GM19395 (cell line): Measurements from ENCODE around the gene PNN.
A peak's percentile ranks its signal among the peaks of the same experiment; 100 is the strongest.
"Not testable (repeated sequence)": the region's sequence is repeated elsewhere in the genome, so short reads cannot be mapped to it uniquely, and the experiment has no call there.

Experiments
- ATAC-seq: cut with Tn5 transposase; IDR thresholded peaks from one replicate; pipeline ENCODE4 v1.9.1; 2021; ENCODE audit warnings: mild to moderate bottlenecking, moderate library complexity; ENCODE audit not compliant: unreplicated experiment

Gene PNN

DNA sequence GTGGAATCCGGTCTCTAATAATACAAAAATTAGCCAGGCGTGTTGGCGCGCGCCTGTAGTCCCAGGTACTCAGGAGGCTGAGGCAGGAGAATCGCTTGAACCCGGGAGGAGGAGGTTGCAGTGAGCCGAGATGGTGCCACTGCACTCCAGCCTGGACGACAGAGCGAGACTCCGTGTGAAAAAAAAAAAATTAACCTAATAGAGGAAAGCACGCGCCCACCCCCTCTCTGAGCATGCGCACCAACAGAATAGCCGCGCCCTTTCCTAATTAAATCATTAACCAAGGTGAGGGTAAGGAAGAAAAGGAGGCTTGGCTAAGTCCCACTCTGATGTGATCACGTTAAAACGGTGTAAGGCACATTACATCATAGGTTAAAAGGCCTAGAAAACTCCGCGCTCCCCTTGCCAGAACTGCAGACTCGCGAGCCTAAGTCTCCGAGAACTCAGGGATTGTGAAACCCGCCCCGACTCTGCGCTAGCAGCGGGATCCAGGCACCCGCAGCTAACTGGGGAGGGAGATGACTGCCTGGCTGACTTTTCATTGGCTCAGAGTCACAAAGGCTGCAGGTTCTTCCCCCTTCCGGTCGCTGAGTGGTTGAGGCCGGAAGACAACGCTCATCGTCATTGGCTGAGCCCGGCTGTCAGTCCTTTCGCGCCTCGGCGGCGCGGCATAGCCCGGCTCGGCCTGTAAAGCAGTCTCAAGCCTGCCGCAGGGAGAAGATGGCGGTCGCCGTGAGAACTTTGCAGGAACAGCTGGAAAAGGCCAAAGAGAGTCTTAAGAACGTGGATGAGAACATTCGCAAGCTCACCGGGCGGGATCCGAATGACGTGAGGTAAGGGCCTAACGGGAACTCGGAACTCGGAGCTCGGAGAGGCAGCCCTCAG is at the start of gene PNN:
Gene PNN (plus strand): TSS at position 695 of the 885 bp plus-strand sequence. CDS start 26 bp downstream, at position 721.
- ATAC-seq, result peak; percentile 91

DNA sequence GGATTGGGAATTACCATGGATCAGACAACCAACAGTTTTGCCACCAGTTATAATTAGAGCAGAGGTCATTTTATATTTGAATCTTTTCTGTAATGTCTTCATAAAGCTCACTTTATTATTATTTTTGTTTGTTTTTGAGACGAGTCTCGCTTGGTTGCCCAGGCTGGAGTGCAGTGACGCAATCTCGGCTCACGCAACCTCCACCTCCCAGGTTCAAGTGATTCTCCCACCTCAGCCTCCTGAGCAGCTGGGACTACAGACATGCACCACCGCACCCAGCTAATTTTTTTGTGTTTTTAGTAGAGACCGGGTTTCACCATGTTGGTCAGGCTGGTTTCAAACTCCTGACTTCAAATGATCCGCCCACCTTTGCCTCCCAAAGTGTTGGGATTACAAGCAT is 37.2 kb upstream of the PNN start:
- not testable (repeated sequence) for ATAC-seq

DNA sequence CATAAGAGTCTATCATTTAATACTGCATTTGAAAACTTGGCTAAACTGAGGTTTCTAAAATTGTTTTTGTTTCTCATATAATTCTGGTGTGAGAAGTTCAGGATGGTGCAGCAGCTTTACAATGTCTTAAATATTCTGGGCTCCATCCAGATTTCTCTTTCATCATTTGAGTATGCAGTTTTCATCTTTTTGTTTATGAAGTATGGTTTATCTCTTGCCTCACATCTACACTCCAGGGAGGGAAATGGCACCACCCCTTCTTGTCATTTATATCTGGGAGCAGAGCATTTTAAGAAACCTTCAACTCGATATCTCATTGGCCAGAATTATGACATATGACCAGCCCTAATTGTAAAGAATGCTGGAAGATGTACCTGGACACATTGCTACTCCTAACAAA is 36.6 kb upstream of the PNN start:
- ATAC-seq, result no peak

DNA sequence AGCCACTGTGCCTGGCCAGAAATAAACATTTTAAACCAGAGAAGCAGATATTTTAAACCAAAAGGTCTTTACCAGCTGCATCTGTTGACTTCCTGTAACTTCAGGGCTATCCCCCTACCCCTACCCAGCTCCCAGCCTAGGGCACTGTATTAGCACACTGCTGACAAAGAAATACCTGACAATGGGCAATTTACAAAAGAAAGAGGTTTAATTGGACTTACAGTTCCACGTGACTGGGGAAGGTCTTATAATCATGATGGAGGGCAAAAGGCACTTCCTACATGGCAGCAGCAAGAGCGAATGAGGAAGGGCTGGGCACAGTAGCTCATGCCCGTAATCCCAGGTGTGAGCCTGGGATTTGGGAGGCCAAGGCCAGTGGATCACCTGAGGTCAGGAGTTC is 34.9 kb upstream of the PNN start:
- ATAC-seq, result no peak

DNA sequence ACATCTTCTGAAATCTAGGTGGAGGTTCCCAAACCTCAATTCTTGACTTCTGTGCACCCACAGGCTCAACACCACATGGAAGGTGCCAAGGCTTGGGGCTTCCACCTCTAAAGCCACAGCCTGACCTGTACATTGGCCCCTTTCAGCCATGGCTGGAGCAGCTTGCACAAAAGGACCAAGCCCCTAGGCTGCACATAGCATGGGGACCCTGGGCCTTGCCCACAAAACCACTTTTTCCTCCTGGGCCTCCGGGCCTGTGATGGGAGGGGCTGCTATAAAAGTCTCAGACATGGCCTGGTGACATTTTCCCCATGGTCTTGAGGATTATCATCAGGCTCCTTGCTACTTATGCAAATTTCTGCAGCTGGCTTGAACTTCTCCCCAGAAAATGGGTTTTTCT is 33.4 kb upstream of the PNN start:
- not testable (repeated sequence) for ATAC-seq

DNA sequence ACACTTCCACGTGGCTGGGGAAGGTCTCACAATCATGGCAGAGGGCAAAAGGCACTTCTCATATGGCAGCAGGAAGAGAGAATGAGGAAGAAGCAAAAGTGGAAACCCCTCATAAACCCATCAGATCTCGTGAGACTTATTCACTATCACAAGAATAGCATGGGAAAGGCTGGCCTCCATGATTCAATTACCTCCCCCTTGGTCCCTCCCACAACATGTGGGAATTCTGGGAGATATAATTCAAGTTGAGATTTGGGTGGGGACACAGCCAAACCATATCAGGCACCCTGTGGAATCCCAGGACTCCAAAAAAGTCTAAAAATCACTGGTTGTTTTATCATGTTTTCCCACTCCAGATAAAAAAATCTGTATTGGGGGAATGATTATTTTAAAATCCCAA is 31.8 kb upstream of the PNN start:
- not testable (repeated sequence) for ATAC-seq

DNA sequence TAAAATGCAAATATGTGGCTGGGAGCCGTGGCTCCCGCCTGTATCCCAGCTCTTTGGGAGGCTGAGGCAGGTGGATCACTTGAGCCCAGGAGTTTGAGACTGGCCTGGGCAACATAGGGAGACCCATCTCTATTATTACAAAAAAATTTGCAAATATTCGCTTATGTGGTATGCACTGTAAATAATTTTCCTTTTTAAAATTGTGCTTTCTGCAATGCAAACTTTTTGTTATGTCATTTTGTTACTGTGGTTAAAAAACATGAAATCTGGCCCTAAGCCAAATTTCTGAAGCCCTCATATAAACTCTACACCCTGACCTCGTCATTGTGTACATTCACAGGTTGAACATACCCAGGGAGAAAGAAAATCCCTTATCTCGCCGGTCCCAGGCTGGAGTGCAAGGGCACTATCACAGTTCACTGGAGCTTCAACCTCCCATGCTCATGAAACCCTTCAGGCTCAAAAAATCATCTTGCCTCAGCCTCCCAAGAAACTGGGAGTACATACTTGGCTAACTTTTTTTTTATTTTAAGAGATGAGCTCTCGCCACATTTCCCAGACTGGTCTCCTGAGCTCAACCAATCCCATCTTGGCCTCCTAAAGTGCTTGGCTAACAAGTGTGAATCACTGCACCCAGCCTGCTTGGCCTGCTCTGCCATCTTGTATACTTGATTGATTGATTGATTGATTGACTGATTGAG is 29.6 kb upstream of the PNN start:
- ATAC-seq, result no peak

DNA sequence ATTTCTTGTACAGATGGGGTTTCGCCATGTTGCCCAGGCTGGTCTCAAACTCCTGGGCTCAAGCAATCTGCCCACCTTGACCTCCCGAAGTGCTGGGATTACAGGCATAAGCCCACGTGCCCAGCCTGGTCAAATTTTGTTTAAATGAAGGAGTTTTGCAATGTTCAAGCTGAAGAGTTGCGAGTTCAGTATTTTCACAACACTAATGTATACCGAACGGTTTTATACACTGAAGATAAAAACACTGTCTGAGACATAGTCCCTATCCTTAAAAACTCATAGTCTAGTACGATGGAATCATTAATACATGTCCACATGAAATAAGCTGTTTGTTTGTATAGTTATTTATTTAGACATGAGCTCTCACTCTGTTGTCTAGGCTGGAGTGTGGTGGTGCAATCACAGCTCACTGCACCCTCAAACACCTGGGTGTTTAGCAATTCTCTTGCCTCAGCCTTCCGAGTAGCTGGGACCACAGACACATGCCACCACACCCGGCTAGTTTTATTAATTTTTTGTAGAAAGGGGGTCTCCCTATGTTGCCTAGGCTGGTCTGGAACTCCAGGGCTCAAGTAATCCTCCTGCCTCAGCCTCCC is 20.4 kb upstream of the PNN start:
- no peak for ATAC-seq

DNA sequence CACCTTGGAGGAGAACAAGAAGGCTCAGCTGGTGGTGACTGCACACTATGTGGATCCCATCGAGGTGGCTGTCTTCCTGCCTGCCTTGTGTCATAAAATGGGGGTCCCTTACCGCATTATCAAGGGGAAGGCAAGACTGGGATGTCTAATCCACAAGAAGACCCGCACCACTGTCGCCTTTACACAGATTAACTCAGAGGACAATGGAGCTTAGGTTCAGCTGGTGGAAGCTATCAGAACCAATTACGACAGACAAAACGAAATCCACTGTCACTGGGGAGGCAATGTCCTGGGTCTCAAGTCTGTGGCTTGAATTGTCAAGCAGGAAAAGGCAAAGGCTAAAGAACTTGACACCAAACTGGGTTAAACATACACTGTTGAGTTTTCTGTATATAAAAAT is 17.6 kb upstream of the PNN start:
- no peak for ATAC-seq

DNA sequence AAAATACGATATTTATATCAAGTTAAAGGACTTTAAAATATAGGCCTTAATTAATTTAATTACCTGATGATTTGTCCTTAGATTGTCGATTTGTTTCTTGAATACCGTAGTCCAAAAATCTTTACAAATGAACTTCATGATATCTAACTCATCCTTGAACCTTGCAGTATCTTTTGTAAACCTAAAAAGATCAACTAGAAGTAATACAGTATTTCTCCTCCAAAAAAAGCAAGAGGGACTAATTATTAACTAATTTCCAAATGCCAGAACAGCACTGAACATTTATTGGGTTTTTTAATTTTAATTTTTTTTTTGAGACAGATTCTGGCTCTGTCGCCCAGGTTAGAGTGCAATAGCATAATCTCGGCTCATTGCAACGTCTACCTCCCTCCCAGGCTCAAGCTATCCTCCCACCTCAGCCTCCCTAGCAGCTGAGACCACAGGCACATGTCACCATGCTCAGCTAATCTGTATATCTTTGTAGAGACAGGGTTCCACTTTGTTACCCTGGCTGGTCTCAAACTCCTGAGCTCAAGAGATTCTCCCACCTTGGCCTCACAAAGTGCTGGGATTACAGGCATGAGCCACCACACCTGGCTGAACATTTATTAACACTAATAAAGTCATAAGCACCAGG is 16.7 kb upstream of the PNN start:
- no peak for ATAC-seq

DNA sequence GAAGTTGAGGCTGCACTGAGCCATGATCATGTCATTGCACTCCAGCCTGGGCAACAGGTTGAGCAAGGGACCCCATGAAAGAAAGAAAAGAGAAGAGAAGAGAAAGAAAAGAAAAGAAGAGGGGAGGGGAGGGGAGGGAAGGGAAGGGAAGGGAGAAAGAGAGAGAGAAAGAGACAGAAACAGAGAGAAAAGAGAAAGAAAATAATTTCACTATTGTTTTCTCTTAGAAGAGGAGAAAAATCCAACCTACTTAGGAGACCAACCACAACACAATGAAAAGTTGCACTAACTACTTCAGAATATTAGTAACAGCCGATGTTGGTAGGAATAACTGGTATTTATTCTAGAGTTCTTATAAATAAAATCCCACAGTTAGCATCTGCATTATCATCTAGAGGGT is 14.6 kb upstream of the PNN start:
- ATAC-seq, result no peak

DNA sequence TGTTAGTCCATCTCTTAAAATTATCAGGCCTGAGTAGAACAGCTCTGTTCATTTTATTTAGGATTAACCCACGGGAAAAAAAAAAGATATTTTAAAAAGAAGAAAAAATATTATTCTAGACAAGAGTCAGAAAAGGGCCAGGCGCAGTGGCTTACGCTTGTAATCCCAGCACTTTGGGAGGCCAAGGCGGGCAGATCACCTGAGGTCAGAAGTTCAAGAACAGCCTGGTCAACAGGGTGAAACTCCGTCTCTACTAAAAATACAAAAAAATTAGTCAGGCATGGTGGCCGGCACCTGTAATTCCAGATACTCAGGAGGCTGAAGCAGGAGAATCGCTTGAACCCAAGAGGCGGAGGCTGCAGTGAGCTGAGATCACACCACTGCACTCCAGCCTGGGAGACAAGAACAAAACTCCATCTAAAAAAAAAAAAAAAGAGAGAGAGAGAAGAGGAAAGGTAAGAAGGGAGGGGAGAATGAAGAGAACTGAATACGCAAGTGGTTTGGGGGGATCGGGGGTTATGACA is 7.2 kb upstream of the PNN start:
- ATAC-seq, result not testable (repeated sequence)

DNA sequence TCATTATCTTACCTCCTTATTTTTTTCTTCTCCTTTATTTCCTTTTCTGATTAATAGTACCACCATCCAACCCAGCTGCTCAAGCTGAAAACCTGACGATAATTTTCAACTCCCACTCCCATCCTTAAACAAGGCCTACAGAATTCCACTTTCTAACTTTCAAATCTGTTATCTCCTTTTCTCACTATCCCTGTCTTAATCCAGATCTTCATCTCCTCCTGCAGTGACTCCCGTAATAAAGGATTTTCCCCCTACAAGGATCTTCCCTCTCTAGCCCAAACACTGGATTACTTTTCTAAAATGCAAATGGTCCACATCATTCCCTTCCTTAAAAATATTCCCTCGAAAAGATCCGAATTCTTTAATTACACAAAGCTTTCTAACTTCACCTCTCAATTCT is 6.5 kb upstream of the PNN start:
- ATAC-seq, result no peak

DNA sequence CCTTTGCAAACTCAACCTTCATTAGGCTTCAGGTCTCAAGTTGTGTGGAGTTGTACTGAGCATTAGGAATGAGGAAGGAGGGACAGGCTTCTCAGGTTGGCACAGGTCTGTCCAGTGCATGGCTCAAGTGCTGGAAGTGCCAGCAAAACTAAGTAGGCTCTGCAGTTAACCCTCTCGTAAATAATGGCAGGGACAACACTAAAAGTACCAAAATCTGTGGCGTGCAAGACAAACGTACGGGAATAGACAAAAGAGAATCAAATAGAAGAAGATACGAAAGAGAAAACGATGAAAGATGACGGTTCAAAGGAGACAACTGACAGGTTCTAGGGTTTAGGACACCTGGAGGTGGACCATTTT is 5.5 kb upstream of the PNN start:
- peak; percentile 7 for ATAC-seq

DNA sequence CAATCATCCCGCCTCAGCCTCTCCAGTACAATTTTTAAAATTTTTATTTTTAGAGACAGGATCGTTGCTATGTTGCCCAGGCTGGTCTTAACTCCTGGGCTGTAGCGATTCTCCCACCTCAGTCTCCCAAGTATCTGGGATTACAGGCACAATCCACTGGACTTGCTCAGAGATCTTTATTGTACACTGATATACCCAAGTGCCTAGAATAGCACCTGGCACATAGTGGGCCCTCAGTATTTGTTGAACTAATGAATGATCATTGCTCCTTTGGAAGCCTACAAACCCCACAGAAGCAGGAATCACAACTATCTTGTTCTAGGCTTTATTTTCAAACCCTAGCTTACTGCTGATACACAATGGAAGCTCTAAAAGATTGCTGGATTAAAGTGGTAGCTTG is 1.9 kb upstream of the PNN start:
- ATAC-seq, result no peak

DNA sequence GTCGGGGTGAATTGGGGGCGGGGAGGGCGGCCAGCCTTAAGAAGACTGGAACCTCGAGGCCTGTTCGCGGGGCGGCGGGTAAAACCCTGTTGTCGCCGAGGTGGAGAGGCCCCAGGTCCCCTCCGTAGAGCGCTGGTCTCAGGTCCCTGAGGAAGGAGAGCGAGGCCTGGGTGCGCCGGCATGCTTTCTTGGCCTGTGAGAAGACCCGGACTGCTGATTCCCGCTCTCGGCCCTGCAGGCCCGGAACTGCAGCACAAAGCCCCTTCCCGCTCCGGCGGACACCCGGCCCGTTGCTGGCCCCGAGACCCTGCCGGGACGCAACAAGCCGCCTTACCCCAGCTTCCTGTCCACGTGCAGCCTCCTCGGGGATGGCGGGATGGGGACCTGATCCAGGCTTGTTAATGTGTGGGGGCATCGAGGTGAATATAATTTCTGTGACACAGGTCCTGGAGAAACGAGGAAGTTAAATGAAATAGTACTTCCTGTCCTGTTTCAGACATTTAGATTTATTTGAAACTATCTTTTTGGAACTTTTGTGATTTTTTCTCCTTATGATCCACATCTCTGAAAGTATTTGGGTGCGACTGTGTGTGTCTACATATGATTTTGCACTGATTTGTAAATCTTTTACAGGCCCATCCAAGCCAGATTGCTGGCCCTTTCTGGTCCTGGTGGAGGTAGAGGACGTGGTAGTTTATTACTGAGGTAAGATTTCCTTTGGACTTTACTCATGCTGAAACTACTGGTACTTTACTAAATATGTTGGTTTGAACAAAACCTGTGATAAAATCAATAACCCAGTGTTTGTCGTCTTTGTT is 600 bp downstream of the PNN start:
- ATAC-seq, result peak; percentile 7

DNA sequence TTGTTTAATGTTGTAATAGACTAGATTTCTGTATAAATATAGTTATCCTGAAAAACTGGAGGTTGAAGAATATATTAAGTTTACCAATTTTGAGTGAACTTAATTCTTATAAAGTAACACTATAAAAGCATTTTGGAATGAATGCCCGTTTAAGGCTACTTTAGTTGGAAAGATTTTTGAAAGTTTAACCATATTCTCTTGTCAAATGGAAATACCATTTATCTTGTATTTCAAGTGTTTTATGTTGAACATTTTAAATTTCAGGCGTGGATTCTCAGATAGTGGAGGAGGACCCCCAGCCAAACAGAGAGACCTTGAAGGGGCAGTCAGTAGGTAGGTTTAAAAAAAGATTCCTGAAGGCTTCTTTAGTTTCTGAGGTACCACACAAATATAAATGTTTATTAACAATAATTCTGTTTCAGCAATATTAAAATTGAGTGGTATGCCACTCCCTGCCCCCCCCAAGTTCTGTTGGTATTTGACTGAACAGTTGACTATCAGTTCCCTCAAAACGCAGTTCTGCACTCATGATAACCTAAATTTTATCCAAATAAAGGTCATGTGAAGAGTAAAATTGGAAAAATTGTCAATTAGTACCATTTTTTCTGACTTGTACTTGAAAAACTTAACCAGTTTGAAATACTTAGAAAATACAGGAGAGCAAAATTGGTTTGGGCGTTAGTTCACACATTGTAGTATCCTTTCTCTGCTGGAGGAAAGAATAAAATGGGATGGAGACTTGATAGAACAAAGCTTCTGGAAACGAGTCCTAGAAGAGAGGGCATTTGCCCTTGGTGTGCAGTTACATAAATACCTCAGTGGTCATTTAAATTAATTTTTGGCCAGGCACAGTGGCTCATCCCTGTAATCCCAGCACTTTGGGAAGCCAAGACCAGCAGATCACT is 1.5 kb downstream of the PNN start:
- no peak for ATAC-seq

DNA sequence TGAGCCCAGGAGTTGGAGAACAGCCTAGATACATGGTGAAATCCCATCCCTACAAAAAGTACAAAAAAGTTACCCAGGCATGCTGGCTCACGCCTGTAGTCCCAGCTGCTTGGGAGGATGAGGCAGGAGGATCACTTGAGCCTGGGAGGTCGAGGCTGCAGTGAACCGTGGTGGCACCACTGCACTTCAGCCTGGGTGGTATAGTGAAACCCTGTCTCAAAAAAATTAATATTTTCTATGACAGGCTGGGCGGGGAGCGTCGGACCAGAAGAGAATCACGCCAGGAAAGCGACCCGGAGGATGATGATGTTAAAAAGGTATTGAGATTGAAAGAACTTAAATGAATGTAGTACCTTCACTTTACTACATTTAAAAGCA is 2.1 kb downstream of the PNN start:
- ATAC-seq, result no peak

DNA sequence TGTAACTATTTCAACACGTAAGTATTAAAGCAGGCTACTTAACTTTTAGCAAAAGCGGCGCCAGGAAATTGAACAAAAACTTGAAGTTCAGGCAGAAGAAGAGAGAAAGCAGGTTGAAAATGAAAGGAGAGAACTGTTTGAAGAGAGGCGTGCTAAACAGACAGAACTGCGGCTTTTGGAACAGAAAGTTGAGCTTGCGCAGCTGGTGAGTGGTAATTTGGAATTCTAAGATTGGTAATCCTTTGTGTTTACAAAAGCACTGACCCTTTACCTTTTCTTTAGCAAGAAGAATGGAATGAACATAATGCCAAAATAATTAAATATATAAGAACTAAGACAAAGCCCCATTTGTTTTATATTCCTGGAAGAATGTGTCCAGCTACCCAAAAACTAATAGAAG is 4.0 kb downstream of the PNN start:
- ATAC-seq, result no peak
